ENCODE measurements around the gene SEC24A.
"Not testable (repeated sequence)": the region's sequence is repeated elsewhere in the genome, so short reads cannot be mapped to it uniquely, and the experiment has no call there.

- not testable (repeated sequence) for TF ChIP-seq TAF1 (IDR thresholded peaks at IDR 0.05; ENCODE audit: low read depth); EP300 (conservative IDR thresholded peaks at IDR 0.05; ENCODE audit: poor library complexity, severe bottlenecking); RAD21 (conservative IDR thresholded peaks at IDR 0.05); CTCF (IDR thresholded peaks at IDR 0.05; ENCODE audit: poor library complexity, severe bottlenecking); SMC3 (conservative IDR thresholded peaks at IDR 0.05; ENCODE audit: poor library complexity); EZH2 (IDR thresholded peaks at IDR 0.05; ENCODE audit: borderline replicate concordance, insufficient read depth, low read length, poor library complexity, severe bottlenecking); MXI1 (conservative IDR thresholded peaks at IDR 0.05; ENCODE audit: poor library complexity, severe bottlenecking)
Observed at GRCh38 chr5:134715466-134715865, 66.9 kb downstream of the SEC24A start.
